ENCODE measurements around the gene MYO15B.

The MYO15B gene

DNA sequence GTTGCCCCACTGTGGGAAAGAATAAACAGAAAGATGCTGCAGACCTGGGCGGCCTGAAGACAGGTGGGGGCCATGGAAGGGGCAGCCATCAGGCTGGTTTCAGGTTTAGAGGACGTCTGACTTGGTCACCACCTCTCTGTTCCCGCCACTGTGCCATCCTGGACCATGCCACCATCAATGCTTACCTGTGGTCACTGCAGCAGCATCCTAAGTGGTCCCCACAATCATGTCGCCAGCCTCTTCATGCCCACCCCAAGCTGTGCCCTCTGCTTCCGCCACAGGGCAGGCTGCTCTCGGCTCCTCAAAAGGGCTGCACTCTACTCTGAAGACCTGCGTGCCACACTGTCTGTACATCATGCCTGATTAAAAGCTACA is 56.0 kb downstream of the MYO15B start:
- no peak for DNase-seq (ENCODE audit: low read depth)
- TF ChIP-seq, protein P1, sequence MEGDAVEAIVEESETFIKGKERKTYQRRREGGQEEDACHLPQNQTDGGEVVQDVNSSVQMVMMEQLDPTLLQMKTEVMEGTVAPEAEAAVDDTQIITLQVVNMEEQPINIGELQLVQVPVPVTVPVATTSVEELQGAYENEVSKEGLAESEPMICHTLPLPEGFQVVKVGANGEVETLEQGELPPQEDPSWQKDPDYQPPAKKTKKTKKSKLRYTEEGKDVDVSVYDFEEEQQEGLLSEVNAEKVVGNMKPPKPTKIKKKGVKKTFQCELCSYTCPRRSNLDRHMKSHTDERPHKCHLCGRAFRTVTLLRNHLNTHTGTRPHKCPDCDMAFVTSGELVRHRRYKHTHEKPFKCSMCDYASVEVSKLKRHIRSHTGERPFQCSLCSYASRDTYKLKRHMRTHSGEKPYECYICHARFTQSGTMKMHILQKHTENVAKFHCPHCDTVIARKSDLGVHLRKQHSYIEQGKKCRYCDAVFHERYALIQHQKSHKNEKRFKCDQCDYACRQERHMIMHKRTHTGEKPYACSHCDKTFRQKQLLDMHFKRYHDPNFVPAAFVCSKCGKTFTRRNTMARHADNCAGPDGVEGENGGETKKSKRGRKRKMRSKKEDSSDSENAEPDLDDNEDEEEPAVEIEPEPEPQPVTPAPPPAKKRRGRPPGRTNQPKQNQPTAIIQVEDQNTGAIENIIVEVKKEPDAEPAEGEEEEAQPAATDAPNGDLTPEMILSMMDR (conservative IDR thresholded peaks at IDR 0.05; ENCODE audit: low read length), result no peak
- H3K4me3 ChIP-seq (ENCODE audit: low read length), result no peak overlapping the region

DNA sequence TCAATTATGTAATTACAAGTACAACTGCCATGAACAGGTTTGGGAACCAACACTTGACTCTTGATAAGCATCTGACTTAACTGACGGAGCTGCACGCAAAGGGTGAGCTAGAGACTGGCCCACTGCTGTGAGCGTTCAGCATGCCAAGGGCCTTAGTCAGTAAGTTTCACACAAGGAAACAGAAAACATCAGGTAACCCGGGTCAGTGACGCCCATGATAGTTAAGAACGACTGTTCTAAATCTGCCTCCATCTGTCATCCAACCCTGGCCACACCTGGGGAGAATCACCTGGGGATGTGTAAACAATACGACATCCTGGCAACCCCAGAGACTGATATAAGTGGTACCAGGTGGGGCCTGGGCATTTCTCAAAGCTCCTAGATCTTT is 57.9 kb downstream of the MYO15B start:
- no peak for DNase-seq (ENCODE audit: low read depth)

DNA sequence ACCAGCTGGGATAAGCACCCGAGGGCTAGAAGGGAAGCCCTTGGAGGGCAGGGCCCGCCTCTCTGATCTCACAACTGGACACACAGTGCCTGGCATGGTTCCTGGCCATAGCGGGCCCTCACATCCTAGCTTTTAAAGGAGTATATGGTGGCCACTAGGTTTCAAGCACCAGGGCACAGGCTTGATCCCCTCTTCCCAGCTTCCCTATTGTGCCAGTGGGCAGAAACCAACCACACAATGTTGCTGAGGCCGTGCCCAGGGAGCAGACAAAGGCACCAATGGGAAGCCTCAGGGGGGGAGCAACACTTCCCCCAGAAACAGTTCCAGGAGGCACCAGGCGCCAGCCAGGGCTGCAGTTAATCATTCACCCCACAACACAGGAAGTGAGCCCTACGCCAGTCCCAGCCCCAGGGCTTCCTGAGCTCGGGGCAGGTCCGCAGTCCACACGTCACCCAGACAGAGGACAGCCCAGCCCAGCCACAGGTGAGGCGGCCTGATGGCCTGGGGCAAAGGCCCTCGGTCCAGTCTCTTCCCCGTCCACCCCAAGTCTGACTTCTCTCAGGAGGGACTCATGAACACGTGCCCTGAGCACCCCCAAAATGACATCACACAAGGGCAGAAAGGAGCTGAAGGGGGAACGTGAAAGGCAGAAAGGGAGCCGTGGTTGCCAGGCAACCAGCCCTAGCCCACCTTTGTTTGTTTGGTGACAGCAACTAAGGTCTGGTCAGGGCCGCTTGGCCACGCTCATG is 58.5 kb downstream of the MYO15B start:
- no peak overlapping the region for H3K4me3 ChIP-seq (ENCODE audit: low read length)
- no peak for DNase-seq (ENCODE audit: low read depth)

More for the DNA sequence above, 57.9 kb downstream of the MYO15B start:
- TF ChIP-seq, protein P1 (conservative IDR thresholded peaks at IDR 0.05; ENCODE audit: low read length), result no peak
- H3K4me3 ChIP-seq (ENCODE audit: low read length), result no peak overlapping the region

DNA sequence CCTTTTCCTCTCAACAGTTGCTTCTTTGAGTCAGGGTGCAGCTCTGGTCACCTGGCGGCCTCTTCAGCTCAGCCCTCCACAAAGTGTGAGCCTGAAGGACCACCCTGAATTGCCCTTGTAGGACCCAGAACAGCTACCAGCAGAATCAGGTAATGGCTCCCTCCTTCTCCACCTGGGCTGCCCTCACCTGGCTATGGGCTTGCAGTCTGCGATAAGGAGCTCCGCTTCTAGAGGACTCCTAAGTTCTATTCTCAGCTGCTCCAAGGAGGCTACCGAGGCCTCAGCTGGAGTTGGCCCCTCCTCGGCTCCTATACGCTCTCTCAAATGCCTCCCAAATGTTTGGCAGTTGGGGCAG is 59.0 kb downstream of the MYO15B start:
- no peak for DNase-seq (ENCODE audit: low read depth)
- TF ChIP-seq, protein P1 (conservative IDR thresholded peaks at IDR 0.05; ENCODE audit: low read length), result no peak
- H3K4me3 ChIP-seq (ENCODE audit: low read length), result no peak overlapping the region

More for the DNA sequence above, 58.5 kb downstream of the MYO15B start:
- TF ChIP-seq, protein P1 (conservative IDR thresholded peaks at IDR 0.05; ENCODE audit: low read length), result no peak

DNA sequence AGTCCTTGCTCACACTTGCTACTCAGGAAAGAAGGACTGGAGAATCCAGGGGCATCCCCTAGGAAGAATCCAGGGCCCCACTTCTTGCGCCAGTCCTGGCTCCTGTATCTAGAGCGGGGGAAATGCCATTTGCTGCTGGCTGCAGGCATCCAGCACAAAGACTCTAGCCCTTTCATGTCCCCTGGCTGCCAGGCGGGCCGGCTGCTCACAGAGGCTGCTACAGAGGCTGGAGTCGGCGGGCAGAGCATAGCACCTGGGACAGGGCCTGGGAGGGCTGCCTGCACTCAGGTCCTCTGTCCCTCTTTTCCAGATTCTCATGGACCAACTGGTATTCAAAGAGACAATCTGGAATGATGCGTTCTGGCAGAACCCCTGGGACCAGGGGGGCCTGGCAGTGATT is 59.5 kb downstream of the MYO15B start:
- DNase-seq (ENCODE audit: low read depth), result no peak
- no peak overlapping the region for H3K4me3 ChIP-seq (ENCODE audit: low read length)
- TF ChIP-seq, protein P1 (conservative IDR thresholded peaks at IDR 0.05; ENCODE audit: low read length), result no peak

DNA sequence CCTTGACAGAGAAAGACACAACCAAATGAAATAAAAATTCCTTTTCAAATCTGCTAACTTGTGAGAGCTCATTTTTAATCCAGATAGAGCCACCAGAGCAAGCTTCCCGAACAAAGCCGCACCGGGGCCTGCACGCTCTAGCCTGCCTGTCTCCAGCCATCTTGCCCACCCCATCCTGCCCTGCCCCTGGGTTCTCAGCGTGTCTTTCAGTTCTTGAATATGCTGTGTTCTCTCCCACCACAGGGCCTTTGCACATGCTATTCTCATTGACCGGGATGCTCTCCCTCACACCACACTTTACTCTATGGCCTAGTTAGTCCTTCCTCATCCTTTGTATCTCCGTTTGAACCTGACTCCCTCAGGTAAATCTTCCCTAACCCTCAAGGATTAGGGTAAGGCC is 60.3 kb downstream of the MYO15B start:
- TF ChIP-seq, protein P1 (conservative IDR thresholded peaks at IDR 0.05; ENCODE audit: low read length), result no peak

DNA sequence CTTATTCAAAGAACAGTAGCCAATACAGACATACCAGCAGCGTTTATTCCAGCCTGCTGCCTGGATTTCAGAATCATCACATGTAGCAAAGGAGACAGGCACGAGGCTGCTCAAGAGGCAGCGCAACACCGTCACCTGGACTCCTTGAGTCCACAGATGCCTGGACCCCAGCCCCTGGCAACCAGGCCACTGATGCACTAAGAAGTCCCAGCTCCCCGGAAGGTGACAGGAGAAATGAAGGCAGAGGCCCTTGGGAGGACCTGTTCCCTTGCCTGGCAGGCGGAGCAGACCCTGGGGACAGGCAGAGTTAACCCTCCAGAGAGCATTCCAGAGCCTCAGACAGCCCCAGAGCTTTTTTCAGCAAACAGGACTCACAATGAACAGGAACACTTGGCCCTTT is 62.1 kb downstream of the MYO15B start:
- no peak for DNase-seq (ENCODE audit: low read depth)
- TF ChIP-seq, protein P1 (conservative IDR thresholded peaks at IDR 0.05; ENCODE audit: low read length), result no peak
- H3K4me3 ChIP-seq (ENCODE audit: low read length), result no peak overlapping the region

More for the DNA sequence above, 60.3 kb downstream of the MYO15B start:
- no peak for DNase-seq (ENCODE audit: low read depth)
- no peak overlapping the region for H3K4me3 ChIP-seq (ENCODE audit: low read length)
